ENCODE results near the gene PIAS1. TPM values are rescaled to one million over a fixed set of nuclear protein-coding genes. Genes with fewer than 3 reads are reported as not detected.
"Not testable (repeated sequence)": the region's sequence is repeated elsewhere in the genome, so short reads cannot be mapped to it uniquely, and the experiment has no call there.

PIAS1 gene
- total RNA-seq, 4 donors from 2014 or later, result 91.6 to 202 (median 111) TPM

GRCh38 chr15:68218847-68219798 is 165.0 kb downstream of the PIAS1 start:
- intact Hi-C loops (cut with DNase I), result loop anchor here (10.0 kb wide), 1 partner anchor 164 kb away; the partner anchor contains the start of gene PIAS1
- DNase-seq, result no peak
- 90 to 97% methylated on average over 9 of the region's 9 CpGs for WGBS, 2 donors
- H3K27ac ChIP-seq, result no peak overlapping the region
- no peaks in the 10 kb centered on the region for H3K27me3 ChIP-seq
- no peak for TF ChIP-seq POLR2A (IDR thresholded peaks at IDR 0.05)
- no peak for TF ChIP-seq CTCF (IDR thresholded peaks at IDR 0.05)
- H3K4me3 ChIP-seq (replicated peaks in 1 of 3), result no peak overlapping the region
- H3K9me3 ChIP-seq, result no peaks in the 10 kb centered on the region
- peaks cover 0 to 5% of the 10 kb centered on the region in 2 donors for H3K4me1 ChIP-seq
- H3K36me3 ChIP-seq, result peaks cover 0 to 4% of the 10 kb centered on the region in 2 donors

- intact Hi-C loops (cut with DNase I), result no loop called here
- peaks cover 0 to 5% of the 10 kb centered on the region in 2 donors for H3K4me1 ChIP-seq
- peaks cover 0 to 4% of the 10 kb centered on the region in 2 donors for H3K36me3 ChIP-seq
- no peaks in the 10 kb centered on the region for H3K27me3 ChIP-seq
- DNase-seq, result no peak
- no peak for TF ChIP-seq POLR2A (IDR thresholded peaks at IDR 0.05)
- no peak for TF ChIP-seq CTCF (IDR thresholded peaks at IDR 0.05)
- H3K4me3 ChIP-seq (replicated peaks in 1 of 3), result no peak overlapping the region
- H3K27ac ChIP-seq, result no peak overlapping the region
- 89 to 98% methylated on average over 2 of the region's 2 CpGs for WGBS, 2 donors
- H3K9me3 ChIP-seq, result no peaks in the 10 kb centered on the region
Measured at GRCh38 chr15:68220489-68220888, 166.4 kb downstream of the PIAS1 start.

- peaks cover 0 to 4% of the 10 kb centered on the region in 2 donors for H3K36me3 ChIP-seq
- H3K27ac ChIP-seq, result no peak overlapping the region
- peaks cover 0 to 5% of the 10 kb centered on the region in 2 donors for H3K4me1 ChIP-seq
- H3K4me3 ChIP-seq (replicated peaks in 1 of 3), result no peak overlapping the region
- TF ChIP-seq POLR2A (IDR thresholded peaks at IDR 0.05), result no peak
- no peak for TF ChIP-seq CTCF (IDR thresholded peaks at IDR 0.05)
- no peak for DNase-seq
- 91% methylated on average over 6 of the region's 6 CpGs for WGBS, 2 donors
- H3K9me3 ChIP-seq, result no peaks in the 10 kb centered on the region
- intact Hi-C loops (cut with DNase I), result no loop called here
- no peaks in the 10 kb centered on the region for H3K27me3 ChIP-seq
Measured at GRCh38 chr15:68220967-68221366, 166.9 kb downstream of the PIAS1 start.

- H3K27ac ChIP-seq; H3K4me1 ChIP-seq; DNase-seq; H3K9me3 ChIP-seq; H3K36me3 ChIP-seq; intact Hi-C loops (cut with DNase I); H3K4me3 ChIP-seq (replicated peaks in 1 of 3); H3K27me3 ChIP-seq: not testable (repeated sequence)
- 80 to 96% methylated on average over 5 to 30 of the region's 55 CpGs for WGBS, 2 donors
Measured at GRCh38 chr15:68221530-68222431, 167.7 kb downstream of the PIAS1 start.

- H3K9me3 ChIP-seq; H3K4me3 ChIP-seq (replicated peaks in 1 of 3); H3K27ac ChIP-seq; H3K36me3 ChIP-seq; H3K4me1 ChIP-seq; H3K27me3 ChIP-seq; DNase-seq; intact Hi-C loops (cut with DNase I): not testable (repeated sequence)
- 97% methylated on average over 14 to 18 of the region's 18 CpGs for WGBS, 2 donors
Measured at GRCh38 chr15:68222432-68222743, 168.3 kb downstream of the PIAS1 start.
